Measurements from ENCODE around the gene ULBP3. TPM values are rescaled to one million over a fixed set of nuclear protein-coding genes. Genes with fewer than 3 reads are reported as not detected.

The ULBP3 gene
- total and polyA plus RNA-seq, 2 of the 13 experiments (the other 11 are each of a cell fraction or from before 2014, with no cell fraction given): 0.42 to 0.48 TPM

DNA sequence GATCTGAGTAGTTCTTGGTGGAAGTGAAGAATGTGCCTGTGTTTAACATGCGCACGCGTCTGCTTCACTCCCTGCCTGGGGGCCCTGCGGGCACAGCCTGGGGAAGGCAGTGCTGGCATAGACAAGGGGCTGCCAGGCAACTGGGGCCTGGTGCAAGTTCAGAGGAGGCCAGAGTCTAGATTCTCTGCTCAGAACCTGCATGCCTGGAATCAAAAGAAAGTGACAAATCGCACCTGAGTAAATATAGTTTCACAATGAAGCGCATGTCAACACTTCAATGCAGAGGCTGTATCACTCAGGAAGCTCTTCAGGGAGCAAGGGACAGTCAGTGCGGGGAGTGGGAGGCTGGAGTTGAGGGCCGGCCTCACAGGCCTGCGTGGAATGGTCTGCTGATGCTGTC is 49.7 kb upstream of the ULBP3 start (continued):
- TF ChIP-seq, protein P1, sequence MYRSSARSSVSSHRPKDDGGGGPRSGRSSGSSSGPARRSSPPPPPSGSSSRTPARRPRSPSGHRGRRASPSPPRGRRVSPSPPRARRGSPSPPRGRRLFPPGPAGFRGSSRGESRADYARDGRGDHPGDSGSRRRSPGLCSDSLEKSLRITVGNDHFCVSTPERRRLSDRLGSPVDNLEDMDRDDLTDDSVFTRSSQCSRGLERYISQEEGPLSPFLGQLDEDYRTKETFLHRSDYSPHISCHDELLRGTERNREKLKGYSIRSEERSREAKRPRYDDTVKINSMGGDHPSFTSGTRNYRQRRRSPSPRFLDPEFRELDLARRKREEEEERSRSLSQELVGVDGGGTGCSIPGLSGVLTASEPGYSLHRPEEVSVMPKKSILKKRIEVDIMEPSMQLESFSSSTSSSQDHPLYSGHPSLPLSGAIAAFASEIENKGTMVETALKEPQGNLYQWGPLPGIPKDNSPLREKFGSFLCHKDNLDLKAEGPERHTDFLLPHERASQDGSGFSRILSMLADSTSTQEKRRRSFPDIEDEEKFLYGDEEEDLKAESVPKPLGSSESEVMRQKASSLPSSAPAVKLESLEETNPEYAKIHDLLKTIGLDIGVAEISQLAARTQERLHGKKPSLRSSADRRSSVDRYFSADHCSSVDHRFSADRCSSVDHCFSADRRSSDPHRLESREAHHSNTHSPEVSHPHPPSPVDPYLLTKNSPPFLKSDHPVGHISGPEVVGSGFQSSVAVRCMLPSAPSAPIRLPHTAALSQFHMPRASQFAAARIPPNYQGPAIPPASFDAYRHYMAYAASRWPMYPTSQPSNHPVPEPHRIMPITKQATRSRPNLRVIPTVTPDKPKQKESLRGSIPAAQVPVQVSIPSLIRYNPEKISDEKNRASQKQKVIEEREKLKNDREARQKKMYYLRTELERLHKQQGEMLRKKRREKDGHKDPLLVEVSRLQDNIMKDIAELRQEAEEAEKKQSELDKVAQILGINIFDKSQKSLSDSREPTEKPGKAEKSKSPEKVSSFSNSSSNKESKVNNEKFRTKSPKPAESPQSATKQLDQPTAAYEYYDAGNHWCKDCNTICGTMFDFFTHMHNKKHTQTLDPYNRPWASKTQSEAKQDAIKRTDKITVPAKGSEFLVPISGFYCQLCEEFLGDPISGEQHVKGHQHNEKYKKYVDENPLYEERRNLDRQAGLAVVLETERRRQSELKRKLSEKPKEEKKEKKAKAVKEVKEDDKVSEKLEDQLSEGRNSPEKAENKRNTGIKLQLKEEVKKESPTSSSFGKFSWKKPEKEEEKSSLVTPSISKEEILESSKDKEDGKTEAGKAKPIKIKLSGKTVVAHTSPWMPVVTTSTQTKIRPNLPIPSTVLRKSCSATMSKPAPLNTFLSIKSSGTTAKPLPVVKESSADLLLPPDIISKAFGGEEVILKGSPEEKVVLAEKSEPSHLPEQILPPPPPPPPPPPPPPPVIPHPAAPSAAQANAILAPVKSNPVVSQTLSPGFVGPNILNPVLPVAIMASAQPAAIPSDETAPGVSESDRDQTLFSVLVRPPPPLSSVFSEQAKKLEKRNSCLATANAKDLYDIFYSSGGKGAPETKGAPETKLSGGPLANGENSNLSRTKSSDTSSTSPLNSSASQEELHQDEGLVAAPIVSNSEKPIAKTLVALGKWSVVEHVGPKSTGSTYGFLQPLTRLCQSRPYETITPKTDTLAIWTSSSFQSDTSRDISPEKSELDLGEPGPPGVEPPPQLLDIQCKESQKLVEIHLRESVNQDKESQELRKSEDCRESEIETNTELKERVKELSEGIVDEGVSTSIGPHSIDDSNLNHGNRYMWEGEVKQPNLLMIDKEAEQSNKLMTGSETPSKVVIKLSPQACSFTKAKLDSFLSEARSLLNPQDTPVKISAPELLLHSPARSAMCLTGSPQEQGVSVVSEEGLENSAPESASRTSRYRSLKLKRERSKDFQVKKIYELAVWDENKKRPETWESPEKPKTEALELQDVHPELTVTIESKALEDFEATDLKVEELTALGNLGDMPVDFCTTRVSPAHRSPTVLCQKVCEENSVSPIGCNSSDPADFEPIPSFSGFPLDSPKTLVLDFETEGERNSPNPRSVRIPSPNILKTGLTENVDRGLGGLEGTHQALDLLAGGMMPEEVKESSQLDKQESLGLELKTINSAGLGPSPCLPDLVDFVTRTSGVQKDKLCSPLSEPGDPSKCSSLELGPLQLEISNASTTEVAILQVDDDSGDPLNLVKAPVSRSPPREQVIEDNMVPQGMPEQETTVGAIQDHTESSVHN (CRISPR knock-in tag; IDR thresholded peaks at IDR 0.05): no peak
- TF ChIP-seq ZFX (CRISPR knock-in tag; IDR thresholded peaks at IDR 0.05; ENCODE audit: low read depth) (no peak), PCBP1 (IDR thresholded peaks at IDR 0.05; ENCODE audit: borderline replicate concordance, low read depth, low read length) (no peak), ZNF781 (CRISPR knock-in tag; IDR thresholded peaks at IDR 0.05; ENCODE audit: borderline replicate concordance, not compliant biosample characterization) (no peak), RARG (CRISPR knock-in tag; IDR thresholded peaks at IDR 0.05; ENCODE audit: low read depth) (no peak), PHF8 (CRISPR knock-in tag; IDR thresholded peaks at IDR 0.05) (no peak), MAF1 (CRISPR knock-in tag; IDR thresholded peaks at IDR 0.05; ENCODE audit: borderline replicate concordance) (no peak), BHLHE40 (IDR thresholded peaks at IDR 0.05; ENCODE audit: low read length) (peak; percentile 80), SRSF9 (IDR thresholded peaks at IDR 0.05; ENCODE audit: borderline replicate concordance, insufficient read depth, low read depth, low read length, poor library complexity, severe bottlenecking) (no peak), ZSCAN9 (CRISPR knock-in tag; IDR thresholded peaks at IDR 0.05; ENCODE audit: borderline replicate concordance) (no peak), JUND (CRISPR knock-in tag; IDR thresholded peaks at IDR 0.05) (no peak), SNAPC2 (CRISPR knock-in tag; IDR thresholded peaks at IDR 0.05) (no peak), NBN (conservative IDR thresholded peaks at IDR 0.05) (no peak), FOXA3 (CRISPR knock-in tag; IDR thresholded peaks at IDR 0.05) (peak; percentile 52), SALL1 (CRISPR knock-in tag; IDR thresholded peaks at IDR 0.05) (no peak), CEBPB (IDR thresholded peaks at IDR 0.05; ENCODE audit: borderline replicate concordance, low read depth, low read length) (peak; percentile 70), CEBPG (CRISPR knock-in tag; IDR thresholded peaks at IDR 0.05) (peak; percentile 18; the same call in 1 of the 2 replicates)
- TF ChIP-seq, protein P2, sequence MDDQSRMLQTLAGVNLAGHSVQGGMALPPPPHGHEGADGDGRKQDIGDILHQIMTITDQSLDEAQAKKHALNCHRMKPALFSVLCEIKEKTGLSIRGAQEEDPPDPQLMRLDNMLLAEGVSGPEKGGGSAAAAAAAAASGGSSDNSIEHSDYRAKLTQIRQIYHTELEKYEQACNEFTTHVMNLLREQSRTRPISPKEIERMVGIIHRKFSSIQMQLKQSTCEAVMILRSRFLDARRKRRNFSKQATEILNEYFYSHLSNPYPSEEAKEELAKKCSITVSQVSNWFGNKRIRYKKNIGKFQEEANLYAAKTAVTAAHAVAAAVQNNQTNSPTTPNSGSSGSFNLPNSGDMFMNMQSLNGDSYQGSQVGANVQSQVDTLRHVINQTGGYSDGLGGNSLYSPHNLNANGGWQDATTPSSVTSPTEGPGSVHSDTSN (CRISPR knock-in tag; IDR thresholded peaks at IDR 0.05; ENCODE audit: borderline replicate concordance): no peak
- TF ChIP-seq, protein P3, sequence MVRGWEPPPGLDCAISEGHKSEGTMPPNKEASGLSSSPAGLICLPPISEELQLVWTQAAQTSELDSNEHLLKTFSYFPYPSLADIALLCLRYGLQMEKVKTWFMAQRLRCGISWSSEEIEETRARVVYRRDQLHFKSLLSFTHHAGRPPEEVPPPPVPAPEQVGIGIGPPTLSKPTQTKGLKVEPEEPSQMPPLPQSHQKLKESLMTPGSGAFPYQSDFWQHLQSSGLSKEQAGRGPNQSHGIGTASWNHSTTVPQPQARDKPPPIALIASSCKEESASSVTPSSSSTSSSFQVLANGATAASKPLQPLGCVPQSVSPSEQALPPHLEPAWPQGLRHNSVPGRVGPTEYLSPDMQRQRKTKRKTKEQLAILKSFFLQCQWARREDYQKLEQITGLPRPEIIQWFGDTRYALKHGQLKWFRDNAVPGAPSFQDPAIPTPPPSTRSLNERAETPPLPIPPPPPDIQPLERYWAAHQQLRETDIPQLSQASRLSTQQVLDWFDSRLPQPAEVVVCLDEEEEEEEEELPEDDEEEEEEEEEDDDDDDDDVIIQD (CRISPR knock-in tag; IDR thresholded peaks at IDR 0.05; ENCODE audit: low read depth): no peak
- TF ChIP-seq, protein P4, sequence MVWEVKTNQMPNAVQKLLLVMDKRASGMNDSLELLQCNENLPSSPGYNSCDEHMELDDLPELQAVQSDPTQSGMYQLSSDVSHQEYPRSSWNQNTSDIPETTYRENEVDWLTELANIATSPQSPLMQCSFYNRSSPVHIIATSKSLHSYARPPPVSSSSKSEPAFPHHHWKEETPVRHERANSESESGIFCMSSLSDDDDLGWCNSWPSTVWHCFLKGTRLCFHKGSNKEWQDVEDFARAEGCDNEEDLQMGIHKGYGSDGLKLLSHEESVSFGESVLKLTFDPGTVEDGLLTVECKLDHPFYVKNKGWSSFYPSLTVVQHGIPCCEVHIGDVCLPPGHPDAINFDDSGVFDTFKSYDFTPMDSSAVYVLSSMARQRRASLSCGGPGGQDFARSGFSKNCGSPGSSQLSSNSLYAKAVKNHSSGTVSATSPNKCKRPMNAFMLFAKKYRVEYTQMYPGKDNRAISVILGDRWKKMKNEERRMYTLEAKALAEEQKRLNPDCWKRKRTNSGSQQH (CRISPR knock-in tag; IDR thresholded peaks at IDR 0.05; ENCODE audit: low read depth): no peak
